GM21367 (cell line): ENCODE data around the gene SREBF1.

Source experiments
- ATAC-seq: cut with Tn5 transposase; IDR thresholded peaks from one replicate; pipeline ENCODE4 v1.9.1; 2021; ENCODE audit not compliant: unreplicated experiment

The SREBF1 gene

DNA sequence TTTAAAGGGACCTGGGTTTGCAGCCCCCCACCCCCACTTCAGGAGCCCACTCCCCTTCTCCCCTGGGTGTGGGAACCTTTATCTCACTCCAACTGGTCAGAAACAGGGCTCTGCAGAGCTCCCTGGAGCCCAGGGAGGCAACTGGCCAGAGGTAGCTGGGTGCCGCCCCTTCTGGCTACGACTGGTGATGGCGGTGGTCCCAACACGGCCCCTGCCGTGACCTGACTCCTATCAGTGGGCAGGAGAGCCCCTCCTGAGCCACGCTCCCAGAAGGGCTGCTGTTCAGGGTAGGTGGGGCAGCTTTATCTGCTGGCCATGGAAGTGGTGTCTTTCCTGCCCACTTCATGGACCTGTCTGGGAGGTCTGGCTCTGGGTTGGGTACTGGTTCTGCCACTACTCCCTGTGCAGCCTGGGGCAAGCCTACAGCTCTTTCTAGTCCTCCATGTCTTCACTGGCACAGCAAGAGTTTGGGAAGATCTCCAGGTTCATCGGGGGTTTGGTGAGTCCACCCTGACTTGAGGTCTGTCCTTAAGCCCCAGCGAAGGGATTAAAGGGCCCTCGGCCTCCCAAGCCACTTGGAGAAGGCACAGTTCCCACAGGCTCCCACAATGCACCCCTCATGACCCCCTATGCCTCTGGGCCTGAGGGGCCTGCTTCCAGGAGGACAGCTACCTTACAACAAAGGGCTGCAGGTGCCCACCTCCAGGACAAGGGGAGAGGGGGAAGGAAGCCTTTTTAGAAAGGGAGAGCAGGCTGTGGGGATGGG is 5.5 kb upstream of the SREBF1 start:
- no peak for ATAC-seq

DNA sequence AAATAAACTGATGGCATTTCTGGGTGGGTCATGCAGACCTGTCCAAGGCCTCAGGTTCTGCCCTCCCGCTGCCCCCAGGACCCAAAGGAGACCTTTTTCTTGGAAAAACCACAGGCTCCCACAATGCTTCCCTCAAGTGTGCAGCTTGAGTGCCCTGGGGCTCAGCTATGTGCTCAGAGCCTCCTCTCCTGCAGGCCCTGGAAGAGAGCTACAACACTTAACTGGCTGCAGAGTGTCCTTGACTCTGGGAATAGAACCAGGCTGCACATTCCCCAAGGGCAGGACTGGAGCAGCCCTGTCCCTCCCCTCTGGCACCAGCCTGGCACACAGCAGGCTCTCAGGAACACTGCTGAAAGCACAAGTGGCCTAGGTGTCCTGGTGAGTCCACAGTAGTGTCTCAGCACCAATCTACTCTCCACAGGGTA is 4.8 kb upstream of the SREBF1 start:
- ATAC-seq: no peak

DNA sequence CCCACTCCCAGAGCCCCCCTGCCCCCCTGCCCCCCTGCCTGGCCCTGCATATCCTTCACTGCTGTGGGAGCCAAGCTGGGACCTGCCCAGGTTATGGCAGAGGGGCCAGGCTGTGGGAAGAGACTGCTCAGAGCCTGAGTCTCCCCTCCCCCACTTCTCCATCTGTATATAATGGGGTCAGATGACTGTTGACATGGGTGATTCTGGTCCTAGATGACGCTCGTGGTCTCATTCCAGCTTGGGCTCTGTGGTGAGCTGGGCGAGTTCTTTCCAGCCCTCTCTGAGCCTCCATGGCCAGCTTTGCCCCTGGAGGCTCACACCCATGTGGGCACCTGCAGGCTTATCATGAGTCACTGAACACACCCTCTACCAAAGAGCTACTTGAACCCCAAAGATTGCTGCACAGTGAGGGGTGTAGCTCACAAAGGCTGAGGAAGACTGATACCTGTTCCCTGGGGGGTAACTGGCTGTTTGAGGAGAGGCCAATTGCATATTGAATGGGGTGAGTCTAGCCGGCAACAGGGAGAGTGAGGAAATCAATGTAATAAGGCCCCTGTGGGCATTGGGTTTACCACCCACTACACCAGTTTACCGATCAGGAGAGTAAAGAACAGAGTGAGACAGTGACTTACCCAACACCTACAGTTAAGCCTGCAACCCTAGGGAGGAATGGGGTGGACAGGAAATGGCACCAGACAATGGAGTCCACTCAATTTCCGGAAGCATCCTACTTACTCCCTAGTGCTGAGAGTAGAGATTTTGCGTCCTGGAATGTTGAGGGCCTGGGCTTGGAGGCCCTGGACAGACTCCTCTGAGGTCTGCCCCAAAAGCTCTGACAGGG is 4.2 kb upstream of the SREBF1 start:
- ATAC-seq: no peak

DNA sequence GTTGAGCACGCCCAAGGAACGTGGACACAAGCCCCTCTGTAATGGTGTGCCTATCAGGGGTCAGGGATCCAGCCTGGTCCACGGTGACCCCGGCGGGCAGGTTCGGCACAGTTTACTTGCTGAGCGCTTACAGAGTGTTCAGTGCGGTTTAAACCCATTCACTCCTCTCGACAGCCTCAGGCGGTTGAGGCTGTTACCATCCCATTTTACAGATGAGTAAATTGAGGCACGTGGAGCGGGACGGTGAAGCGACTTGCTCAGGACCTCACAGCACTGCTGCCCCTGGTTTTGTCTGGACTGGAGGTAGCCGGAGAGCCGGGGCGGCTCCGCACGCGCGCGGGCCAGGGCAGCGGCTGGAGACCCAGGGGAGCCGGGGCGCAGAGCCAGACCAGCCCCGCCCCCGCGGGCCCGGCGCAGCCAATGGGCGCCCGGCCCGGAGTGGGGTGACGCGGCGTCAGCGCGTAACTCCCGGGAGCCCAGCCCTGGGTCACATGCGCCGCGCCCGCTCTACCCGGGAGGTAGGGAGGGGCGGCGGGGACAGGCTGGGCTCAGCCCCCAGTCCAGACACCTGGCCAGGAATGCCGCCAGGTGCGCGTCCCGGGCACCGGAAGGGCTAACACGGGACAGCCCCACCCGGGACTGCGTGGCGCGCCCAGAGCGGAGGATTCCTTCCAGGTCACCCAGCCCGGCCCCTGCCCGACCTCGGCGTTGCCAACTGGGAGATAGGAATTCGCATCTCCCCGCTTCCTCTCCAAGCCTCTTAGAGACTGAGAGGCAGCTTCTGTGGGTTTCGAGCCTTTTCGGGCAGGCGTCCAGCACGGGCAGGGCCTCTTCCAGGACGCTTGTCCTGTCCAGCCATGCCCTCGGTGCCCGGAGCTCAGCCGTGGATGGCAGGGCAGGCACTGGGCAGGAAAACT is 3.3 kb upstream of the SREBF1 start:
- ATAC-seq: peak; percentile 44

DNA sequence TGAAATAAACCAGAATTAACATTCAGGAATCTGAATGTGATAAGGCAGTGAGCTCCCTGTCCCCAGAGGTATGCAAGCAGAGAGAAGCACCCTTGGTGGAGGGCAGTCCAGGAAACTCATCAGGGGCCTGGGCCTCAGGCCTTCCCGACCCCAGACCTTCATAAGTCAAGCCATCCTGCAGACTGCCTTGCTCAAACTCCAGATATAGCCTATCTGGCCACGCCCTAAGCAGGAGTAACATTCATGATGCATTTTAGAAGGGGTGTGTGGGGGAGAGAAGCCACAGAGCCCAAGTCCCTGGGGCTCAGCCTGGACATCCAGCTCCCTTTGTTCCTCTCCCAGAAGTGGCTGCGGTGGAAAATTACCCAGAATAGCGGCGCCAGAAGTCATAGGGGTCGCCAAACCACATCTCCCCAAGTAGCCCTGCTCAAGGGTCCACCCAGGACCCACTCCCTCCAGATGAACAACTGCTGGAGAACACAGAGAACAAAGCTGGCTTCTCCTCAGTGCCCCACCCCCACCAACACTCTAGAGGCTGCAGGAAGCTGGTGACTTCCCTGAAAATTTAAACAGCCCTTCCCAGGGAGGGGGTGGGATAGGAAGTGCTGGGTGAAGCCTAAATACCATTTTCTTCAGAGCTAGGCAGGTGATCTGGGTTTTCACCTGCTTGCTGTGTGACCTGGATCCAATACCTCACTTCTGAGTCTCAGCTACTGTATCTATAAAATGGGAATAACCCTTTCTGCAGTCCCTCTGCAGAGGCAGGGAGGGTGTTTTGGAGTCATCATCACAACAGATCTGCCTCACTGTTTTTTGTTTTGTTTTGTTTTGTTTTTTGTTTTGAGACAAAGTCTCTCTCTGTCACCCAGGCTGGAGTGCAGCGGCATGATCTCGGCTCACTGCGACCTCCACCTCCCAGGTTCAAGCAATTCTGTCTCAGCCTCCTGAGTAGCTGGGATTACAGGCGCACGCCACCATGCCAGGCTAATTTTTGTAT is 1.5 kb upstream of the SREBF1 start:
- no peak for ATAC-seq

DNA sequence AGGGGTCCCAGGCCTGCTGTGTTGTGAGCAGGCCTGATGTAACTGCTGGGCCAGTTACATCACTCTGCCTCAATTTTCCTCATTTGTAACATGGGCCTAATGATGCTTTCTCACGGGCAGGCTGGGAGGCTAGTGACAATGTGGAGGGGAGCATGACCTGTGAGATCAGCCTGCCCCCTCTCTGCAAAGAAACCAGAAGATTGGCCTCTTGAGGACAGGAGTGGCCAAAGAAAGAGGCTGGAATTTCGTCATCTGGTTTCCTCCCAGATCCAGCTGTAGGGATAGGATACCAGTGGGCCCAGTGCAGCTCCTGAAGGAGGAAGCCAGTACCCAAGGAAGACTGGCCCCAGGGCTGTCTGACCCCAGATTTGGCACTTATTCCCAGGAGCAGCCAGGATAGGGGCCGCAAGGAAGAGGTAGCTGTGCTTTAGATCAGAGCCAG is 615 bp upstream of the SREBF1 start:
- ATAC-seq: no peak

DNA sequence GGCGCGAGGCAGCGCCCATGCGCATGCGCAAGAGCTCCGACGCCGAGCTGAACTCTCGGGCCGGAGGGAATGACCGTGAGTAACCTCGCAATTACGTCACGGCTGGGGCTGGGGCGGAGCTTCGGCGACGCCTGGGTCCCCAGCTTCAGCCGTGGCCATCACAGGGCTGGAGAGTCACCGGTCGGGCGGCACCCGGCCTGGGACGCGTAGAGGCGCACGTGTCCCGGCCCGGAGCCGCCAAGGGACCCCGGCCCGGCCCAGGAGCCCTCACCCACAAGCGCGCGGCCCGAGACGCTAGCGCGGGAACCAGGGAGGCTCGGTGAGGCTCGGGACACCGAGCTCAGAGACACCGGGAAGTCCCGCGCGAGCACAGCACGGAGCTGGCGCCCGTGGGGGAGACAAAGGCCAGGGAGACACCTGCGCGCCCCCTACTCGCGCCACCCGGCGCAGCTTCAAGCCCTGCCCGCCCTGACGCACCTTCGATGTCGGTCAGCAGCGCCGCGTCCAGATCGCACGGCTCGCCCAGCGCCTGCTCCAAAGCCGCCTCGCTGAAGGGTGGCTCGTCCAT is 452 bp downstream of the SREBF1 start:
- ATAC-seq: peak; percentile 47

DNA sequence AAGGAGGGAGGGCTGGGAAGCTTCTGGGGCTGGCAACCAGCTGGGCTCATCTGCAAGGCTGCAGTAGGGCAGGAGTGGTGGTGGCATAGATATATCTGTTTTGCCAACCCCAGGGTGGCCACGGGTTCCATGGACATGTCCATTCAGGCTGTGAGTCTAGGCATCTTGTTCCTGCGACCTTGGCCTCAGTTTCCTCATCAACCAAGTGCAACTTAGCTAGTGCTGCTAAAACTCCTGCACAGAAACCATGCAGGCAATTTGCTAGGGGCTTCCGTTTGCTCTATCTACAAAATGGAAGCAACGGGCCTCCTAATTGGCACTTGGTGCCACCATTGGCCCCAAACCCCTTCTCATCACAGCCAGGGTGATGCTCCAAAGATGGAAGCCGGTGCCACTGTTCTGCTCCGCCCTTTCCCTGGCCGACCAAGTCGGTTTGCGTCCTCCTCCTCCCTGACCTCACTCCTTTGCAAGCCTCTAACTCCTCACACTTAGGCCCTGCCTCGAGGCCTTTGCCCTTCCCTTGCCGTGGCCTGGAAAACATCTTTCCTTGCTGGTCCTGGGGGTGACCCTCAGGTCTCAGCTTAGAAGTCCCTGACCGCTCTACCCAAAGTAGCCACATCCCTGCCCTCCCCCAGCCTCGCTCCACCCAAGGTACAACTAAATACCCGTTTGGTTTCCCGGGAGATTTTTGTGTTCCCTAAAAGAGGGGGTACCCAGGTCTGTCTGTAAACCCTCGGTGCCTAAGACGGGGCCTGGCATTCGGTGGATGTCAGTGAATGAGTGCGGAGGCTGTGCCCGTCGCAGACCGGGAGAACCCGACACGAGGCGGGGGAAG is 1.2 kb downstream of the SREBF1 start:
- ATAC-seq: no peak

DNA sequence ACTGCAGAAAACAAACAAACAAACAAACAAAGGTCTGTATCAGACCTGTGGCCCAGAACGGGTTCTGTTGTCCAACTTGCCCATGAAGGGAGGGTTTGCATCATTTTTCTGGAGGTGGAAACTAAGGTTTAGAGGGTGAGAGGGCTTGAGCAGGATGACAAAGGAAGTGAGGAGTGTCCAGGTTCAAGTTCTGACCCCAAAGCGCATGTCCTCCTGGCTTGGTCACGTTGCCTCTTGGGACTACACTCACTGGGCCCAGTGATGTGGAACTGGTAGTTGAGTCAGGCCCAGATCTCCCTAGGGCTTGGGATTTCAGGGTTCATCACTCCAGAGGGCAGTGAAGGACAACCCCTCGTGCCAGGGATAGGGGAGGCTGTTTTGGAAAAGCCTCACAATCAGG is 1.8 kb downstream of the SREBF1 start:
- no peak for ATAC-seq

DNA sequence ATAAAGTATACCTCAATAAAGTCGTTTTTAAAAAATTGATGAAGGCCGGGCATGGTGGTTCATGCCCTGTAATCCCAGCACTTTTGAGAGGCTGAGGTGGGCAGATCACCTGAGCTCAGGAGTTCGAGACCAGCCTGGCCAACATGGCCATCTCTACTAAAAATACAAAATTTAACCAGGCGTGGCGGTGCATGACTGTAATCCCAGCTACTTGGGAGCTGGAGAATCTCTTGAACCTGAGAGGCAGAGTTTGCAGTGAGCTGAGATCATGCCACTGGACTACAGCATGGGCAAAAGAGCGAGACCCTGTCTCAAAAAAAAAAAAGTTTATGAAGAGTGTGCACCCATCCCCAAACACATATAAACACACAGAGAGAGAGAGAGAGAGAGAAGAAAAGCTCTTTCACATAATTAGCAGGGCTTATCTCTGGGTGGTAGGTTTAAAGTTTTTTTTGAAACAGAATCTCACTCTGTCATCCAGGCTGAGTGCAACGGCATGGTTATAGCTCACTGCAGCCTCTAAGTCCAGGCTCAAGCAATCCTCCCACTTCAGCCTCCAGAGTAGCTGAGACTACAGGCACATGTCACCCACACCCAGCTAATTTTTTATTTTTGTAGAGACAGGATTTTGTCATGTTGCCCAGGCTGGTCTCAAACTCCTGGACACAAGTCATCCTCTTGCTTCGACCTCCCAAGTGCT is 3.0 kb downstream of the SREBF1 start:
- no peak for ATAC-seq

DNA sequence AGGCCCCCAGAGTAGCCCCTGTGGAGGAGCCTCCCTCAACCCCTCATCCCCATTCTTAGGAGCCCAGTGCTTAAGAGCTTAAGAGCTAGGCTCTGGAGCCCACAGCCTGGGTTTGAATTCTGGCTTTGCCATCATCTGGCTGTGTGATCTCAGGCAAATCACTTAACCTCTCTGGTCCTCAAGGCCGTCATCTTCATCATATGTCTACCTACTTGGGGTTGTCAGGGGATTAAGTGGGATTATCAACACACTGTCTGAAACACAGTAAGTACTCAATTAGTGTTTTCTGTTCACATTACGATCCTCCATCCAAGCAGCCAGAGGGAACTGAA is 4.8 kb downstream of the SREBF1 start:
- no peak for ATAC-seq

DNA sequence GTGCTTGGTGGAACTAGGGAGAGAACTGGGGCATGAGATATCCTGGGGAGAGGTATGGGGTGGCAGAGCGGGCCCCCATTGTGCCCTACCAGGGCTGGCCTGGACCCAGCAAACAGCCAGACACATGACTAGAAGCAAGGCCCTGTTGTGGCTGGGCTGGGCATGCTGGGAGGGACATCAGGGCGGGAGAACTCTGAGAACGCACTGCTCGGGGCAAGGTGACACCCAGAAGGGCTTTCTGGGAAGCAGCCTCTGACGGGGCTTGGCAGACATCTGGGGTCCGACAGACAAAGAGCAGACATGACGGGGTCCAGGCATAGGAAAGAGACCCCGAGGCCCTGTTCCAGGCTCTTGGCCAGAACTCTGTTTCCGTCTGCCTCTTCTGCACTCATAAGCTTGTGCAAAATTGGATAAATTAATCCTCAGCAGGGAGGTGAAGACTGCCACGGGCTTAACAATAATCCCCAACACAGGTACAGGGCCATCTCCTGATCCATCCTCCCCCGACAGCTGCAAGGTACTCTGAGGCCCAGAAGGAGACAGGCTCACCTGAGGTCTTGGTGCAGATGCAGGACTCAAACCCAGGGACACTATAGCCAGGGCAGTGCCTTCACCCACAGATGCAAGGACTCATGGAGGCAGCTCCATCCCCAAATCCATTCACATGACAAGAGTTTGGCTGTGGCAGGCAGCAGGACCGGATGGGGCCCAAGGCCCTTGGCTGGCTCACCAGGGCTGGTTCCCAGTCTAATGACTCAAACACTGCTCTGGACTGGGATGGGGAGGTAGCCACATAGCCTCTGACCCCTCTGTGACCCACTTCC is 5.4 kb downstream of the SREBF1 start:
- no peak for ATAC-seq

DNA sequence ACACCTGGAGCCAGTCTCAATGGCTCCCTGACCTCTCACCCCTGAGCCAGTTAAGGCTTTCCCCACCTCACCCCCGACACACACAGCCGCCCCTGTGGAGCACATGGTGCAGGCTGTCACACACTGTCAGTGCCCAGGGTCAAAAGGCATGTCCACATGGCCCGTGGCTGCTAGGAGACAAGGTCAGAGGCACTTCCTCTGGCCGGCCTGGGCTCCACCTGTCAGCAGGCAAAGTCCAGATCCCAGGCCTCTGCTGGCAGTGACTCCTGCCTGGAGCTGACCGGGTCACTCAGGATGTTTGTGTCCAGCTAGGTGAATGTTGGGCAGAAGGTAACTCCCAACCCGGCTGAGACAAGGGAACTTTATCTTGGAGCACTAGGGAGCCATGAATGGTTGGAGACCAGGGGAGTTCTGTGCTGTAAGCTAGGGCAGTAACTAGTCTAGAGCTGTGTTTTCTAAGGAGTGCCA is 6.0 kb downstream of the SREBF1 start:
- ATAC-seq: no peak

DNA sequence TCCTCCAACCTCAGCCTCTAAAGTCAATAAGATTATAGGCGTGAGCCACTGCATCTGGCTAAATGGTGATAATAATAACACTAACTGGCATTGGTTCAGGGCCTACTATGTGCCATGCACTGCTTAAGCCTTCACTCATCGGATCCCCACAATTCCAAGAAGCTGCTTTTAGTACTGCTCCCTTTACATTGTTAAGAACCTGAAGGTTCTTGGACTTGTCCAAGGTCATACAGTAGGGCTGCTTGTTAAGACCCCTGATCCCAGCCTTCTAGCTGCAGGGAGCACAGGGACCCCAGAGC is 6.6 kb downstream of the SREBF1 start:
- ATAC-seq: no peak

DNA sequence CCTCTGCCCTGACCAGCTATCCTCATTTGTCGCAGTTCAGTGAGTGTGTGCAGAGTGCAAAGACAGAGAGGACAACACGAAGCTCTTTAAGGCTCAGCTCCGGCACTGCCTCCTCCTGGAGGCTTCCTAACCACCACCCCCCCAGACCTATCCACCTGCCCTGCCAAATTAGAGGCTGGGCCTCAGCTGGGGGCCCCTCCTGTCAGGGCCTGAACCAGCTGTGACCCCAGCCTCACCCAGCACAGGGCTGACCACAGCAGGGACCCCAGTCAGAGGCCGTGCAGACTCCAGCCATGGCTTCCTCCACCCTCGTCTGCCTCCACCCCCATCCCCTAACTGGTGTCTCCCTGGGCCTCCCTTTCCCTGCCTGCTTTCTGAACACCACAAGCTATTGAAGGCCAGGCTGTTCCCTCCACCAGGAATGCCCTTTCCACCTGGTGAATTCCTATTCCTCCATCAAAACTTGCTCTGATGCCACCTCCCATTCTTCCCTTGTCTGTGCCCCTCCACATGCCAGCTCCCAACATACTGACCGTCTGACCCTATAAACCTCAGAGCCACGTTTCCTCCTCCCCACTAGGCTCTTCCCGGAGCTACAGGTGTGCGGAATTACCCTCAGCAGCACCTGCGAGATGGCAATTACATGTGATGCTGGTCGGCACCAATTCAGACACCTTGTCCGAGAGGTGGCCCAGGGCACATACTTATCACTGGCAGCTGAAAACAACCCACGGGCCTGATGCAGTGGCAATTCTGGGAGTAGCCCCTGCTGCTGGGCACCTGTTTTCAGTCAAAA is 8.8 kb downstream of the SREBF1 start:
- ATAC-seq: no peak

DNA sequence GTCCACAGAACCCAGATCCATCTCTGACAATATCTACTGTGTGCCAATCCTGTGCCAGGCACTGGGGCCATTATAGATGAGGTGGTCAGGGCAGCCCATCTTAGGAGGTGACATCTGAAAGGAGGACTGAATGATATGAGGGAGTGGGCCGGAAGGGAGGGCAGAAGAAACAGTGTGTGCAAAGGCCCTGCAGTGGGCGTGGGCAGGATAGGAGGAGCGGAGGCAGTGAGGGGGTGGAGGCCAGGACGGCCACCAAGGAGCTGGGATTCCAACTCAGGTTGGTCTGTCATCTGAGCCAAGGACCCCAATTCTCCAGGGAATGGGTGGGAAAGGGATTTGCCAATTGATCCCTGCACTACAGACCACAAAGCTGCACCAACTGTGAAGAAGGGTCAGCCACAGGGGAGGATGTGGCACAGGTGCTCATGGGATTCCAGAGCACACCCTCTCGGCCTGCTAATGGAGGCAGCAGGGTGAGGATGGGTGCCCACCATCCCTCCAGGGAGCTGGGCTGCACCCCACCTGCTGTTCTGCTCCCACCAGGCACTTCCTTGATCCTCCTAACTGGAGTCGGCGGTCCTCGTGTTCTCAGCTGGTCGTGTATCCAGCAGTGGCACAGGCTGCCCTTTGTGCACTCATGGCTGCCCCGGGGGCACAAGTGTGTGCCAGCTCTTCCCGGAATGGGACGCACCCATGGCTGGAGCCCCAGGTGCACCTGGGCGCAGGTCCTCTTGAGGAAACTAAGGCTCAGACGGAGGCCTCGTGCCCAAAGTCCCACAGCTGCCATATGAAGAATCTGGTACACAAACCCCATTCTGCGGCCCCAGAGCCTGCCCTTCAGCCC is 9.6 kb downstream of the SREBF1 start:
- no peak for ATAC-seq
